ENCODE results near the gene LCN15.
A peak's percentile ranks its signal among the peaks of the same experiment; 100 is the strongest.
"Not testable (repeated sequence)": the region's sequence is repeated elsewhere in the genome, so short reads cannot be mapped to it uniquely, and the experiment has no call there.

Gene LCN15

DNA sequence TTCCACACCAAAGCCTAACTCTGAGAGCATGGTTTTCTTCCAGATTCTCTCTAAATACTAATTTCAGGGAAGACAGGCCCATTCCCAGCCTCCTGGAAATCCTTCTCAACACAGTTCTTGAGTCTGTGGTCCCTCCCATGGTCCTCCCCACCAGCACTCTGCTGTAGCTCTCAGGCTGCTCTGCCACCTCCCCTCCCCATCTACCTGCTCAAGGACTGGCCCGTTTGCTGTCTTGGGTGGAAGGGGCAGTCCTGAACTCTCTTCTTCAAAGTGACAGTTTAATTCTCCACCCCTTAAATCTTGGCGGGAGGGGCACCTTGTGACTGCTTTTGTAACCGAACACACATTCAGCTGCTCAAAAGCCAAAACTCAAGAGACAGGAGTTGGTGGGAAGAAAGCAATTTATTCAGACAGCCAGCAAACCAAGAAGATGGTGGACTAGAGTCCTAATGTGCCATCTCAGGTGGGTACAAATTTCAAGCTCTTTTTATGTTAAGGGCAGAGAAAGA, 7.6 kb upstream of the LCN15 start:
- H3K4me3 ChIP-seq (replicated peaks; ENCODE audit: low read depth, low read length), result no peak overlapping the region
- no peak for DNase-seq (ENCODE audit: extremely low read depth, low read depth)
- TF ChIP-seq, protein P1, sequence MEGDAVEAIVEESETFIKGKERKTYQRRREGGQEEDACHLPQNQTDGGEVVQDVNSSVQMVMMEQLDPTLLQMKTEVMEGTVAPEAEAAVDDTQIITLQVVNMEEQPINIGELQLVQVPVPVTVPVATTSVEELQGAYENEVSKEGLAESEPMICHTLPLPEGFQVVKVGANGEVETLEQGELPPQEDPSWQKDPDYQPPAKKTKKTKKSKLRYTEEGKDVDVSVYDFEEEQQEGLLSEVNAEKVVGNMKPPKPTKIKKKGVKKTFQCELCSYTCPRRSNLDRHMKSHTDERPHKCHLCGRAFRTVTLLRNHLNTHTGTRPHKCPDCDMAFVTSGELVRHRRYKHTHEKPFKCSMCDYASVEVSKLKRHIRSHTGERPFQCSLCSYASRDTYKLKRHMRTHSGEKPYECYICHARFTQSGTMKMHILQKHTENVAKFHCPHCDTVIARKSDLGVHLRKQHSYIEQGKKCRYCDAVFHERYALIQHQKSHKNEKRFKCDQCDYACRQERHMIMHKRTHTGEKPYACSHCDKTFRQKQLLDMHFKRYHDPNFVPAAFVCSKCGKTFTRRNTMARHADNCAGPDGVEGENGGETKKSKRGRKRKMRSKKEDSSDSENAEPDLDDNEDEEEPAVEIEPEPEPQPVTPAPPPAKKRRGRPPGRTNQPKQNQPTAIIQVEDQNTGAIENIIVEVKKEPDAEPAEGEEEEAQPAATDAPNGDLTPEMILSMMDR (IDR thresholded peaks at IDR 0.05; ENCODE audit: low read depth, low read length, missing control alignments), result no peak

DNA sequence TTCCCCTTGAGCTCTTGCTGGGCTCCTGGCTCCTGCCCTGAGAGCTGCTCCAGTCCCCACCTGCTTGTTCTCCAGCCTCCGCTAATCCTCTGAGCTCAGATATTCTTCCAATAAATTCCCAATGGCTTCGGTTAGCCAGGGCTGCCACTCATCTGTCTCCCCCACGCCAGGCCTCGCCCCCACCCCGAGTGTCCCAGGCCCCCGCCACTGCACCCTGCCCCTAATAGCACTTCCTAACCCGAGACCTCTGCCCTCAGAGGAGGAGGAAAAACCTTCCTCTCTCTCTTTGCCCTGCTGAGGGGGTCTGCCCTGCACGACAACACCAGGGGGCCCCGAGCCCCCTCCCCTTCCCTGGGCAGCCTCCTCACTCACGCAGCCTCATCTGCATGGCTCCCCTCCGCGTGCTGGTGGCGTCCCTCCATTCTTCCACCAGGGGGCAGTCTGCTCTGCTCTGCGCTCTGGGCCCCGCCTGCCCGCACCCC, 5.4 kb upstream of the LCN15 start:
- TF ChIP-seq, protein P1 (IDR thresholded peaks at IDR 0.05; ENCODE audit: low read depth, low read length, missing control alignments), result peak; percentile 46
- H3K4me3 ChIP-seq (replicated peaks; ENCODE audit: low read depth, low read length), result no peak overlapping the region
- DNase-seq (ENCODE audit: extremely low read depth, low read depth), result no peak

DNA sequence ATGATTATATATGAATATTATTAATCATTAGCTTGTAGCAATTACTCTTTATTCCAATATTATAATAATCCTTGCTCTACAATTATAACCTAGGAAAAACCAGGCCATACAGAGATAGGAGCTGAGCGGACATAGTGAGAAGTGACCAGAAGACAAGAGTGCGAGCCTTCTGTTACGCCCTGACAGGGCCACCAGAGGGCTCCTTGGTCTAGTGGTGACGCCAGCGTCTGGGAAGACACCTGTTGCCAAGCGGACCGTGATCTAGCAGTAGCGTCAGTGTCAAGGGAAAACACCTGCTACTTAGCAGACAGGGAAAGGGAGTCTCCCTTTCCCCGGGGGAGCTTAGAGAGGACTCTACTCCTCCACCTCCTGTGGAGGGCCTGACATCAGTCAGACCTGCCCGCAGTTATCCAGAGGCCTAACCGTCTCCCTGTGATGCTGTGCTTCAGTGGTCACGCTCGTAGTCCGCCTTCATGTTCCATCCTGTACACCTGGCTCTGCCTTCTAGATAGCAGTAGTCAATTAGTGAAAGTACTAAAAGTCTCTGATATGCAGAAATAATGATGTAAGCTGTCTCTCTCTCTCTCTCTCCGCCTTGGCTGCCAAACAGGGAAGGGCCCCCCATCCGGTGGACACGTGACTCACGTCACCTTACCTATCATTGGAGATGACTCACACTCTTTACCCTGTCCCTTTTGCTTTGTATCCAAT, 2.2 kb upstream of the LCN15 start:
- TF ChIP-seq, protein P1 (IDR thresholded peaks at IDR 0.05; ENCODE audit: low read depth, low read length, missing control alignments), result peak; percentile 34
- DNase-seq (ENCODE audit: extremely low read depth, low read depth); H3K4me3 ChIP-seq (replicated peaks; ENCODE audit: low read depth, low read length): not testable (repeated sequence)

- not testable (repeated sequence) for DNase-seq (ENCODE audit: extremely low read depth, low read depth); H3K4me3 ChIP-seq (replicated peaks; ENCODE audit: low read depth, low read length)
Observed at GRCh38 chr9:136765745-136766409, 1.6 kb upstream of the LCN15 start.

GRCh38 chr9:136765041-136765440, 723 bp upstream of the LCN15 start:
- TF ChIP-seq, protein P1 (IDR thresholded peaks at IDR 0.05; ENCODE audit: low read depth, low read length, missing control alignments), result no peak
- DNase-seq (ENCODE audit: extremely low read depth, low read depth), result no peak
- no peak overlapping the region for H3K4me3 ChIP-seq (replicated peaks; ENCODE audit: low read depth, low read length)

- DNase-seq (ENCODE audit: extremely low read depth, low read depth), result no peak
- H3K4me3 ChIP-seq (replicated peaks; ENCODE audit: low read depth, low read length), result no peak overlapping the region
- TF ChIP-seq, protein P1 (IDR thresholded peaks at IDR 0.05; ENCODE audit: low read depth, low read length, missing control alignments), result no peak
Observed at GRCh38 chr9:136763649-136764035, 676 bp downstream of the LCN15 start.

DNA sequence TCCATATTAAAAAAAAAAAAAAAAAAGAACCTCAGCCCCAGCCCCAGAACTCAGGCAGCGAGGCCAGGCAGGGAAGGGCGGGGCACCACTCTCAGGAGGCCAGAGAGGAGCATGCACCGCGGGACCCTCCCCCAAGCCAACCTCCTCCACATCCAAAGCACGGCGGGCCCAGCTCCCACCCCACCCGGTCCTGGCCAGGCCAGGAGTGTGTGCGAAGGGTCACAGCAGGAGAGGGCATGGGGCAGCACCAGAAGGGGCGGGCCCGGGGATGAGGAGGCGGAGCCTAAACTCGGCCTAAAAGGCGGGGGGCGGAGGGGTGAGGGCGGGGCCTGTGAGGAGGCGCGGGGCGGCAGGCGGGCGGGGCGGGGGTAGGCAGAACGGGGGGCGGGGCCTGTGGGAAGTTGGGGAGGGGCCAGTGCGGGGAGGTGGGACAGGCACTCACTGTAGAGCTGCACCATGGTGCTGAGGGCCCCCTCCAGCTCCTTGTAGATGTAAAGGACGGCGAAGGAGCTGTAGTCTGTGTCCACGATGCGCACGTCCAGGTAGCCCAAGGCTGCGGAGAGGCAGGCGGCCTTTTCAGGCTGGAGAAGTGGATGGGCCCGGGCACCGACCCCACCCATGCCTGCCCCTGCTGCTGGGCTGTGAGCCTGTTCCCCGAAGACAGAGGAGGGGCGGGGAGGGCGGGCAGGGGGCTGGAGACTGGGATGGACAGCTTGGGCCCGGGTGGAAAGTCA, 1.2 kb downstream of the LCN15 start:
- no peak overlapping the region for H3K4me3 ChIP-seq (replicated peaks; ENCODE audit: low read depth, low read length)
- DNase-seq (ENCODE audit: extremely low read depth, low read depth), result no peak
- TF ChIP-seq, protein P1 (IDR thresholded peaks at IDR 0.05; ENCODE audit: low read depth, low read length, missing control alignments), result no peak

All from HFF-Myc (cell line).